PC-9 (cell line): ENCODE results near the gene ZNF260. TPM values are rescaled to one million over a fixed set of nuclear protein-coding genes. Genes with fewer than 3 reads are reported as not detected.

Source experiments
- Bru-seq: library from RNA; stranded (reverse); fragments of 400-500 nt; gene quantifications from one replicate; lab custom pipeline; 2021; lab: Mats Ljungman, UMichigan
- BruChase-seq, 2 experiments: library from RNA; stranded (reverse); fragments of 400-500 nt; gene quantifications; one replicate each; lab custom pipeline; 2021; lab: Mats Ljungman, UMichigan
- BruUV-seq: library from RNA; stranded (reverse); fragments of 400-500 nt; replicated peaks from 2 replicates; lab custom pipeline; 2021; lab: Mats Ljungman, UMichigan
- CTCF ChIA-PET: fragments of 300-600 bp; sonication (Branson Sonifier 250); formaldehyde crosslinking; loops from one replicate; lab custom pipeline; 2022; ENCODE audit warnings: antibody characterized with exemption; lab: Charles Lee
- POLR2A ChIA-PET: fragments of 300-600 bp; sonication (Branson Sonifier 250); formaldehyde crosslinking; loops from one replicate; lab custom pipeline; 2022; ENCODE audit warnings: antibody characterized with exemption; ENCODE audit not compliant: unreplicated experiment; lab: Charles Lee
- DNase-seq, 2 experiments: peaks; one replicate each; pipeline versions ENCODE4 v3.0.0 to v3.0.0-alpha.2; 2015 to 2022; ENCODE audit warnings: mixed read lengths in 1 of 2
- H2AFZ ChIP-seq: fragments of 200-600 bp; sonication (generic); 2 replicates; pipeline ENCODE4 v1.8.1; 2017; ENCODE audit warnings: antibody characterized with exemption
- H3F3A ChIP-seq: fragments of 200-600 bp; sonication (generic); 2 replicates; pipeline ENCODE4 v1.8.1; 2017; ENCODE audit warnings: antibody characterized with exemption, mild to moderate bottlenecking, low read depth; ENCODE audit not compliant: insufficient read depth
- H3K27ac ChIP-seq: fragments of 200-600 bp; sonication (generic); 2 replicates; pipeline ENCODE4 v1.6.1; 2016; ENCODE audit warnings: mixed run types
- H3K27me3 ChIP-seq: fragments of 200-600 bp; sonication (generic); 2 replicates; pipeline ENCODE4 v1.6.1; 2016; ENCODE audit warnings: low read depth, mixed run types; ENCODE audit not compliant: insufficient read depth
- H3K36me3 ChIP-seq: fragments of 200-600 bp; sonication (generic); 2 replicates; pipeline ENCODE4 v1.6.1; 2016; ENCODE audit warnings: low read depth, mixed run types
- H3K4me1 ChIP-seq: fragments of 200-600 bp; sonication (generic); replicated peaks from 2 replicates; pipeline ENCODE4 v1.6.1; 2016; ENCODE audit warnings: mixed run types; ENCODE audit not compliant: insufficient read depth
- H3K4me2 ChIP-seq: fragments of 200-600 bp; sonication (generic); 2 replicates; pipeline ENCODE4 v1.6.1; 2017; ENCODE audit warnings: mixed run types
- H3K4me3 ChIP-seq: fragments of 200-600 bp; sonication (generic); 2 replicates; pipeline ENCODE4 v1.6.1; 2016; ENCODE audit warnings: mixed run types
- H3K79me2 ChIP-seq: fragments of 200-600 bp; sonication (generic); 2 replicates; pipeline ENCODE4 v1.6.1; 2017; ENCODE audit warnings: low read depth, mixed run types
- H3K9me2 ChIP-seq: fragments of 200-600 bp; sonication (generic); 2 replicates; pipeline ENCODE4 v1.8.1; 2017; ENCODE audit warnings: mild to moderate bottlenecking; ENCODE audit not compliant: insufficient read depth
- H3K9me3 ChIP-seq: fragments of 200-600 bp; sonication (generic); 2 replicates; pipeline ENCODE4 v1.8.1; 2016; ENCODE audit warnings: low read depth; ENCODE audit not compliant: insufficient read depth
- H4K20me1 ChIP-seq: fragments of 200-600 bp; sonication (generic); 2 replicates; pipeline ENCODE4 v1.8.1; 2017; ENCODE audit not compliant: insufficient read depth
- CTCF ChIP-seq: fragments of 200-600 bp; sonication (generic); conservative IDR thresholded peaks from 2 replicates; pipeline ENCODE4 v1.6.1; 2017; ENCODE audit warnings: mixed run types, antibody characterized with exemption, mild to moderate bottlenecking, moderate library complexity
- EZH2 ChIP-seq: fragments of 200-600 bp; sonication (generic); IDR thresholded peaks from 2 replicates; pipeline ENCODE4 v1.8.0; 2017; ENCODE audit warnings: antibody characterized with exemption, low read depth
- intact Hi-C: fragments of 100-400 bp; cut with micrococcal nuclease; formaldehyde crosslinking; loops from one replicate; pipeline ENCODE4 v1.10.0; 2022; ENCODE audit not compliant: unreplicated experiment
- long read RNA-seq: library from polyadenylated mRNA; stranded (forward); transcript quantifications from one replicate; pipeline ENCODE4 v2.0.0, GENCODE V29; 2022
- total RNA-seq: library from RNA; stranded (reverse); gene quantifications from 2 replicates; pipeline ENCODE4 v1.2.3, GENCODE V29; 2021

Gene ZNF260
- total RNA-seq (9.4 and 10.6 TPM in 2 replicates), Bru-seq, nascent RNA (percentile 75 among the genes with signal in this experiment), BruChase-seq, experiment 1, labeled RNA remaining after a 2-hour chase (percentile 89 among the genes with signal in this experiment), BruChase-seq, experiment 2, labeled RNA remaining after a 6-hour chase (percentile 73 among the genes with signal in this experiment)
- long read RNA-seq, full-length matches to known transcripts, result 16 of 20 reads
- long read RNA-seq, partial matches to known transcripts, result 1 of 20 reads
- long read RNA-seq, other reads (novel, unspliced or antisense), result 3 of 20 reads

DNA sequence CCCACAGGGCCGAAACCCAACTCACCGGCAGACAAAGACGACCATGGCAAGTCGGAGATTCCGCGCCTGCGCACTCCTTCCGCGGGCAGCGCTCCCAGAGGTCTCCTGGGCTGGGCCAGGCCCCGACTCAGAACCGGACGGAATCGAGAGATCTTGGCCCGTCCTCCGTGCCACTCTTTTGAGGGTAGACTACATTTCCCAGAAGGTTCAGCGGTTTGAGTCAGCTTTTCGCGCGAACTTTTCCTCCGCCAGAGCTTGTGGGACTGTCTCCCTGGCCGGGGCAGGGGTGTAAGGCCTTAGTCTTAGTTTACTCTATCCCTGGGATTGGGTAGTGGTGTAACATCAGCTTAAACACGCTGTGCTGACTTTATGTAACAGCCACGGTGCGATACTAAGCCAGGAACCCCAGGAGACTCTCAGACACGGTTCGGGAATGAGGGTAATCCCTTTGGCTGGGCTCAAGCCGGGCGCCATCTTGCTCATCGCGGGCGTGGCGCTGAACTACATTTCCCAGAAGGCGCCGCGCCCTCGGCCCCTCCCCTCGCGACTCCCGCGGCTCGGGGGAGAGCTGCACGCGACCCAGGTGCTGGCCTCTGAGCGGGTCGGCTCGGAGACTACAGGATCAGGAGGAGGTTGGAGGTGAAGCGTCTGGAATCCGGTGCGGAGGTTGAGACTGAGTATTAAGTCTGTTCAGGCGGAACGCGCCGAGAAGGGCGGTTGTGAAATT lies at the start of gene ZNF260:
Gene ZNF260 (minus strand): TSS at position 78 of the 727 bp plus-strand sequence. CDS start 13,033 bp downstream, outside the sequence.
- intact Hi-C loops, result loop anchor here (1.0 to 2.0 kb wide), 6 partner anchors 40 to 322 kb away; partner anchors contain the start of genes ZNF146, ZNF345, ZNF529 and ZNF566
- TSS peak; percentile 57 for BruUV-seq
- Histone ChIP-seq H3K4me1 (peaks cover 6% of the 10 kb centered on the region; the same call in 1 of the 2 replicates), H3K27ac (peak within 1 kb of the TSS; percentile 74), H2AFZ (peak within 1 kb of the TSS; percentile 96), H3K36me3 (peaks cover 19% of the 10 kb centered on the region), H3K4me3 (peak within 1 kb of the TSS; percentile 80), H3K9me3 (peaks cover 52% of the 10 kb centered on the region), H4K20me1 (no peaks in the 10 kb centered on the region), H3F3A (no peaks in the 10 kb centered on the region), H3K27me3 (no peaks in the 10 kb centered on the region), H3K9me2 (no peaks in the 10 kb centered on the region), H3K79me2 (peaks cover 41% of the 10 kb centered on the region), H3K4me2 (peak within 1 kb of the TSS; percentile 83)
- DNase-seq, result peak; percentile 86 to 92
- POLR2A ChIA-PET, result interaction anchor here (0.6 to 0.9 kb wide), 5 partner anchors 45 to 537 kb away, joined by 4 to 10 read pairs (median 8); partner anchors contain the start of genes ZNF345 and ZNF529
- CTCF ChIA-PET, result interaction anchor here (0.6 to 0.7 kb wide), 2 partner anchors 19 to 109 kb away, joined by 3 to 9 read pairs; no protein-coding TSS in a partner anchor
- TF ChIP-seq CTCF (no peak), EZH2 (no peak)

DNA sequence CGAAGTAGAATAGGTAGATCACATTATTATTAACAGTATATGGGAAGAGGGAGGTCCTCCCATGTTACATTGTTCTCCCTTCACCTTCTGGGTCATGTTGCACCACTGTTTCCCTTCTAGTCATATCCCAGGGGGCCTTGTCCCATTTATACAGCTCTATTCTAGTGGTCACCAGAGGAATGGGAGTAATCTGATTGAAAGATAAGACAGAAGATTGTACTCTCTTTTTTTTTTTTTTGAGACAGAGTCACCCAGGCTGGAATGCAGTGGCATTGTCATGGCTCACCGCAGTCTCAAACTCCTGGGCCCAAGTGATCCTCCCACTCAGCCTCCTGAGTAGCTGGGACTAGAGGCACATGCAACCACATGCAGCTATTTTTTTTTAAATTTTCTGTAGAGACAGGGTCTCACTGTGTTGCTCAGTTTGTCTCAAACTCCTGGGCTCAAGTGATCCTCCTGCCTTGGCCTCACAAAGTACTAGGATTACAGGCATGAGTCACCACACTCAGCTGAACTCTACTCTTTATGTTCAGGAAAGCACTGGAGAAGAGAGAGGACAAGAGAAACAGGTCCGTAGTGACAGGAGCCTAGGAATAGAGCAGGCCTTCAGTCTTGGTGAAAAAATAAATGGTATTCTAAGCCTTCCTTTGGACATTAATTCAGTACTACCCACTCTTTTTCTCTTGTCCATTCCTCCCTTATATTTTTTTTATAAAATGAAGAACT lies 49.4 kb upstream of the ZNF260 start:
- H3K36me3 ChIP-seq, result peaks cover 52% of the 10 kb centered on the region
- no peaks in the 10 kb centered on the region for H3K9me2 ChIP-seq
- peaks cover under 1% of the 10 kb centered on the region; the same call in 1 of the 2 replicates for H3K4me1 ChIP-seq
- intact Hi-C loops, result no loop called here
- no peak overlapping the region for H3K27ac ChIP-seq
- H3K9me3 ChIP-seq, result peaks cover 44% of the 10 kb centered on the region
- POLR2A ChIA-PET, result interaction anchor here (0.7 kb wide), 1 partner anchor 49 kb away, joined by 10 read pairs; the partner anchor contains the start of gene ZNF260
- no peak for DNase-seq
- BruUV-seq, result no TSS peak
- TF ChIP-seq EZH2 (no peak), CTCF (no peak)
- no peak overlapping the region for H3K4me2 ChIP-seq
- H4K20me1 ChIP-seq, result no peaks in the 10 kb centered on the region
- H3K4me3 ChIP-seq, result peak overlapping the region; percentile 13; the same call in 1 of the 2 replicates
- CTCF ChIA-PET, result no interaction called here
- peaks cover 21% of the 10 kb centered on the region for H3K79me2 ChIP-seq
- H3K27me3 ChIP-seq, result no peaks in the 10 kb centered on the region
- H2AFZ ChIP-seq, result no peak overlapping the region
- H3F3A ChIP-seq, result no peaks in the 10 kb centered on the region
